Uterus (tissue), 4 donors: ENCODE measurements around the gene ACVRL1. TPM values are rescaled to one million over a fixed set of nuclear protein-coding genes. Genes with fewer than 3 reads are reported as not detected.

Experiments used
- DNase-seq, 2 donors: peaks; one replicate each; pipeline ENCODE4 v3.0.0-alpha.2; 2019 to 2020
- H3K27ac ChIP-seq, 2 donors: fragments of 200-600 bp; sonication (generic); 1 replicate in 1 of 2; 2 replicates in 1 of 2; pipeline ENCODE4 v1.5.1; 2016 to 2018
- H3K27me3 ChIP-seq, 2 donors: fragments of 200-600 bp; sonication (generic); one replicate each; pipeline ENCODE4 v1.5.1; 2018 to 2019; ENCODE audit warnings: control low read depth in 1 of 2
- H3K36me3 ChIP-seq, 2 donors: fragments of 200-600 bp; sonication (generic); one replicate each; pipeline ENCODE4 v1.5.1; 2019; ENCODE audit warnings: control low read depth in 1 of 2
- H3K4me1 ChIP-seq, 2 donors: fragments of 200-600 bp; sonication (generic); one replicate each; pipeline ENCODE4 v1.5.1; 2018 to 2019; ENCODE audit warnings: control low read depth in 1 of 2
- H3K4me3 ChIP-seq, 2 donors: fragments of 200-600 bp; sonication (generic); 1 replicate in 1 of 2; 2 replicates in 1 of 2; pipeline ENCODE4 v1.5.1; 2018 to 2019; ENCODE audit warnings: mild to moderate bottlenecking in 1 of 2
- H3K9me3 ChIP-seq, 2 donors: fragments of 200-600 bp; sonication (generic); one replicate each; pipeline ENCODE4 v1.5.1; 2019; ENCODE audit warnings: control low read depth in 1 of 2
- CTCF ChIP-seq, 4 experiments: fragments of 200-600 bp in 2 of 4; fragments of 450-650 bp in 2 of 4; sonication (generic) in 2 of 4; IDR thresholded peaks; one replicate each; pipeline ENCODE4 v1.5.1; 2016 to 2019; ENCODE audit warnings: antibody characterized with exemption in 4 of 4, mild to moderate bottlenecking in 2 of 4, moderate library complexity in 1 of 4
- POLR2A ChIP-seq, 2 donors: fragments of 450-650 bp; IDR thresholded peaks; one replicate each; pipeline ENCODE4 v1.6.1; 2016; ENCODE audit warnings: antibody characterized with exemption in 2 of 2, mild to moderate bottlenecking in 1 of 2, moderate library complexity in 1 of 2
- intact Hi-C: fragments of 100-400 bp; cut with DNase I; formaldehyde crosslinking; loops from one replicate; pipeline ENCODE4 v1.15.1; 2023; ENCODE audit warnings: low total_unique reads
- total RNA-seq, 4 donors: library from RNA; depleted of rRNA in 3 of 4; stranded (reverse); fragments of >200 nt in 3 of 4; gene quantifications; one replicate each; pipeline versions ENCODE4 v1.1.0 to v1.2.4, GENCODE V29; 2014 to 2023
- donor health status: DM: yes; HTN: yes; CAD: no.

The ACVRL1 gene
- total RNA-seq, 4 donors from 2014 or later, result 52.1 to 161 (median 127) TPM

DNA sequence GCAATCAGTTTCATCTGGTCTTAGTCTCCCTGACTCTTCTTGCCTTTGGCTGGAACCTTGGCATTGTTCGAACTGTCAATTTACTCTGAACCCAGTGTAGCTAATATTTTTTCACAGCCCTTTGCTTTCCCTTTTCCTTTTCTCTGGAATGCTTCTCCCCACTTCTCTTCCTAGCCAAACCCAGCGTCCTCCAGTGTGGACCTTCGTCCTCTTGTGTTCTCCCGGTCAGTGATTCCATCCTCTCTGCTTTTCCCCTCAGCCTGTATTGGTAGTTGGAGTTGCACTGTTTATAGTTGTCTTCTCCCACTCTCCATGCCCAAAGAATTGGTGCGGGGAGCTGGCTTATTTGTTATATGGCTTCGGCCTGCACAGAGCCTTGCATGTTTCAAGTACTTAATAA is 53.6 kb downstream of the ACVRL1 start:
- no peak for DNase-seq
- TF ChIP-seq CTCF (IDR thresholded peaks at IDR 0.05), result no peak
- no peak for TF ChIP-seq POLR2A (IDR thresholded peaks at IDR 0.05)
- Histone ChIP-seq H3K9me3 (no peaks in the 10 kb centered on the region), H3K4me1 (no peaks in the 10 kb centered on the region), H3K27me3 (no peaks in the 10 kb centered on the region), H3K36me3 (no peaks in the 10 kb centered on the region), H3K4me3 (no peak overlapping the region), H3K27ac (no peak overlapping the region)
- intact Hi-C loops, result no loop called here

DNA sequence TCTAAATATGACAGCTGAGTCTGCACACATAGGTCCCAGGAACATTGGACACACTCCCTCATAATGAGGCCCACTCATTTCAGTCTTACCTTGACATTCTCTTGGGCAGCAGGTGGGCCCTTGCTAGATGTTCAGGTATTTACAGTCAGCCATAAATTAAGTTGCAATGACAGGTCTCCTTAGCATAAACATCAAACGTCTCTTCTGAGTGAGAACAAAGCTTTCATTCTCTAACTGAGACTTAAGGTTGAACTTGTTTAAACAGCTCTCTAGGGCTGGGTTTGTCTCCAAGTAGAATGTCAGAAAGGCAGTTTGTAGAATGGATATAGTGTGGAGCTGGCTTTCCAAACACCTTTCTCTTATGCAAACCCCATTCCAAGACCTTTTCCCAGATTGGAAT is 54.5 kb downstream of the ACVRL1 start:
- Histone ChIP-seq H3K4me1 (no peaks in the 10 kb centered on the region), H3K4me3 (no peak overlapping the region), H3K27ac (no peak overlapping the region), H3K9me3 (no peaks in the 10 kb centered on the region), H3K36me3 (no peaks in the 10 kb centered on the region), H3K27me3 (no peaks in the 10 kb centered on the region)
- intact Hi-C loops, result no loop called here
- no peak for DNase-seq
- TF ChIP-seq CTCF (IDR thresholded peaks at IDR 0.05) (no peak), POLR2A (IDR thresholded peaks at IDR 0.05) (no peak)

GRCh38 chr12:51962737-51963136 is 55.4 kb downstream of the ACVRL1 start:
- Histone ChIP-seq H3K36me3 (no peaks in the 10 kb centered on the region), H3K27me3 (no peaks in the 10 kb centered on the region), H3K9me3 (no peaks in the 10 kb centered on the region), H3K27ac (no peak overlapping the region), H3K4me3 (no peak overlapping the region), H3K4me1 (no peaks in the 10 kb centered on the region)
- no peak for DNase-seq
- intact Hi-C loops, result no loop called here
- no peak for TF ChIP-seq CTCF (IDR thresholded peaks at IDR 0.05)
- no peak for TF ChIP-seq POLR2A (IDR thresholded peaks at IDR 0.05)

GRCh38 chr12:51963477-51963876 is 56.2 kb downstream of the ACVRL1 start:
- DNase-seq, result no peak
- intact Hi-C loops, result no loop called here
- H3K27me3 ChIP-seq, result no peaks in the 10 kb centered on the region
- H3K27ac ChIP-seq, result no peak overlapping the region
- no peaks in the 10 kb centered on the region for H3K36me3 ChIP-seq
- H3K4me1 ChIP-seq, result no peaks in the 10 kb centered on the region
- H3K9me3 ChIP-seq, result no peaks in the 10 kb centered on the region
- no peak for TF ChIP-seq POLR2A (IDR thresholded peaks at IDR 0.05)
- TF ChIP-seq CTCF (IDR thresholded peaks at IDR 0.05), result no peak
- H3K4me3 ChIP-seq, result no peak overlapping the region

- Histone ChIP-seq H3K27me3 (no peaks in the 10 kb centered on the region), H3K4me3 (no peak overlapping the region), H3K27ac (no peak overlapping the region), H3K36me3 (no peaks in the 10 kb centered on the region), H3K9me3 (no peaks in the 10 kb centered on the region), H3K4me1 (peaks cover 0 to 9% of the 10 kb centered on the region in 2 donors)
- TF ChIP-seq CTCF (IDR thresholded peaks at IDR 0.05), result no peak
- no peak for TF ChIP-seq POLR2A (IDR thresholded peaks at IDR 0.05)
- DNase-seq, result no peak
- intact Hi-C loops, result no loop called here
These were observed 62.3 kb downstream of the ACVRL1 start for GRCh38 chr12:51969643-51970042.
